Gastrocnemius medialis (tissue), 4 donors: ENCODE results near the gene PPT2. TPM values are rescaled to one million over a fixed set of nuclear protein-coding genes. Genes with fewer than 3 reads are reported as not detected.

Experiments used
- ATAC-seq, 2 donors: fragments of 150-250 bp; one replicate each; pipeline ENCODE4 v1.9.1; 2016
- DNase-seq, 2 donors: peaks; one replicate each; pipeline ENCODE4 v3.0.0-alpha.2; 2019
- H3K27ac ChIP-seq, 4 donors: fragments of 200-600 bp; sonication (generic); 1 replicate in 1 of 4; 2 replicates in 3 of 4; pipeline ENCODE4 v1.5.1; 2016 to 2018; ENCODE audit warnings: mild to moderate bottlenecking in 2 of 4, moderate library complexity in 1 of 4
- H3K27me3 ChIP-seq, 3 donors: fragments of 200-600 bp; sonication (generic) in 2 of 3; 1 replicate in 1 of 3; 2 replicates in 2 of 3; pipeline versions ENCODE4 v1.5.1 to v1.6.0; 2016 to 2019; ENCODE audit warnings: mild to moderate bottlenecking in 1 of 3, moderate library complexity in 1 of 3
- H3K36me3 ChIP-seq, 2 donors: fragments of 200-600 bp; sonication (generic) in 1 of 2; one replicate each; pipeline ENCODE4 v1.5.1; 2017 to 2018
- H3K4me1 ChIP-seq, 2 donors: fragments of 200-600 bp; sonication (generic) in 1 of 2; one replicate each; pipeline ENCODE4 v1.5.1; 2016 to 2017; ENCODE audit warnings: mild to moderate bottlenecking in 2 of 2
- H3K4me3 ChIP-seq, 4 donors: fragments of 200-600 bp; sonication (generic) in 3 of 4; 1 replicate in 1 of 4; 2 replicates in 3 of 4; pipeline ENCODE4 v1.5.1; 2016 to 2019; ENCODE audit warnings: mild to moderate bottlenecking in 2 of 4
- H3K9me3 ChIP-seq, 3 donors: fragments of 200-600 bp; sonication (generic) in 2 of 3; 1 replicate in 1 of 3; 2 replicates in 2 of 3; pipeline ENCODE4 v1.5.1; 2016 to 2019
- POLR2A ChIP-seq, 2 donors: fragments of 450-650 bp; IDR thresholded peaks; one replicate each; pipeline ENCODE4 v1.6.1; 2017; ENCODE audit warnings: antibody characterized with exemption in 2 of 2, mild to moderate bottlenecking in 2 of 2, moderate library complexity in 2 of 2
- in situ Hi-C, 4 donors: fragments of 200-750 bp; cut with MboI; loops; one replicate each; pipeline versions ENCODE4 v1.15.0 to v1.8.0; 2017; ENCODE audit warnings: low sequenced_read_pairs in 4 of 4
- intact Hi-C: fragments of 100-400 bp; cut with DNase I; formaldehyde crosslinking; loops from one replicate; pipeline ENCODE4 v1.15.1; 2023; ENCODE audit warnings: low total_unique reads
- total RNA-seq, 4 donors: library from RNA; depleted of rRNA; stranded (reverse); fragments of >200 nt; gene quantifications; one replicate each; pipeline versions ENCODE4 v1.1.0 to v1.2.3, GENCODE V29; 2016
- TF ChIP-seq, protein P1 (sequence below), 5 experiments: fragments of 450-650 bp in 3 of 5; fragments of 200-600 bp in 2 of 5; sonication (generic) in 2 of 5; IDR thresholded peaks in 4 of 5; conservative IDR thresholded peaks in 1 of 5; 1 replicate in 4 of 5; 2 replicates in 1 of 5; pipeline ENCODE4 v1.5.1; 2016 to 2019; ENCODE audit warnings: antibody characterized with exemption in 5 of 5, mild to moderate bottlenecking in 3 of 5, moderate library complexity in 3 of 5

PPT2 gene
- total RNA-seq, 4 donors from 2014 or later, result 16.2 to 72.7 (median 21.4) TPM

DNA sequence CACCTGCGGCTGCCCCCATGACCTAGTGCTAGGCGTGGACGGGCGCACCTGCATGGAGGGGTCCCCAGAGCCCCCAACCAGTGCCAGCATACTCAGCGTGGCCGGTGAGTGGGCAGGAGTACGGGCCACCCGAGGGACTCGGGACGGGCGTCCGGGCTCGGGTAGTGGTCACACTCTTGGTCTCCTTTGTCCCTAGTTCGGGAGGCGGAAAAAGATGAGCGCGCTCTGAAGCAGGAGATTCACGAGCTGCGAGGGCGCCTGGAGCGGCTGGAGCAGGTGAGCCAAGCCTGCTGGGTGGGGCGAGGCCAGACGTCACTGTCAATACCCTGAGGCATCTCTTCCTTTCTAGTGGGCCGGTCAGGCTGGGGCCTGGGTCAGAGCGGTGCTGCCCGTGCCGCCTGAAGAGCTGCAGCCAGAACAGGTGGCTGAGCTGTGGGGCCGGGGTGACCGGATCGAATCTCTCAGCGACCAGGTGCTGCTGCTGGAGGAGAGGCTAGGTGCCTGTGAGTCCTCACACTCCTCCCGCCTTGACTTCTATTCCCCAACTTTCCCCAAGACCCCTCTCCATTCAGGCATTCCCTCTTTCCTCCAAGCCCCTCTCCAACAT is 13.3 kb downstream of the PPT2 start:
- no peaks in the 10 kb centered on the region for H3K27me3 ChIP-seq
- TF ChIP-seq POLR2A (IDR thresholded peaks at IDR 0.05), result no peak
- TF ChIP-seq, protein P1, sequence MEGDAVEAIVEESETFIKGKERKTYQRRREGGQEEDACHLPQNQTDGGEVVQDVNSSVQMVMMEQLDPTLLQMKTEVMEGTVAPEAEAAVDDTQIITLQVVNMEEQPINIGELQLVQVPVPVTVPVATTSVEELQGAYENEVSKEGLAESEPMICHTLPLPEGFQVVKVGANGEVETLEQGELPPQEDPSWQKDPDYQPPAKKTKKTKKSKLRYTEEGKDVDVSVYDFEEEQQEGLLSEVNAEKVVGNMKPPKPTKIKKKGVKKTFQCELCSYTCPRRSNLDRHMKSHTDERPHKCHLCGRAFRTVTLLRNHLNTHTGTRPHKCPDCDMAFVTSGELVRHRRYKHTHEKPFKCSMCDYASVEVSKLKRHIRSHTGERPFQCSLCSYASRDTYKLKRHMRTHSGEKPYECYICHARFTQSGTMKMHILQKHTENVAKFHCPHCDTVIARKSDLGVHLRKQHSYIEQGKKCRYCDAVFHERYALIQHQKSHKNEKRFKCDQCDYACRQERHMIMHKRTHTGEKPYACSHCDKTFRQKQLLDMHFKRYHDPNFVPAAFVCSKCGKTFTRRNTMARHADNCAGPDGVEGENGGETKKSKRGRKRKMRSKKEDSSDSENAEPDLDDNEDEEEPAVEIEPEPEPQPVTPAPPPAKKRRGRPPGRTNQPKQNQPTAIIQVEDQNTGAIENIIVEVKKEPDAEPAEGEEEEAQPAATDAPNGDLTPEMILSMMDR (IDR thresholded peaks at IDR 0.05 in 4 of 5, conservative IDR thresholded peaks at IDR 0.05 in 1 of 5), result no peak
- in situ Hi-C loops (no loop called here), intact Hi-C loops (no loop called here)
- H3K4me3 ChIP-seq, result no peak overlapping the region
- ATAC-seq (no peak), DNase-seq (no peak)
- no peaks in the 10 kb centered on the region for H3K9me3 ChIP-seq
- H3K4me1 ChIP-seq, result no peaks in the 10 kb centered on the region
- no peak overlapping the region for H3K27ac ChIP-seq
- peaks cover 0 to 42% of the 10 kb centered on the region in 2 donors for H3K36me3 ChIP-seq

DNA sequence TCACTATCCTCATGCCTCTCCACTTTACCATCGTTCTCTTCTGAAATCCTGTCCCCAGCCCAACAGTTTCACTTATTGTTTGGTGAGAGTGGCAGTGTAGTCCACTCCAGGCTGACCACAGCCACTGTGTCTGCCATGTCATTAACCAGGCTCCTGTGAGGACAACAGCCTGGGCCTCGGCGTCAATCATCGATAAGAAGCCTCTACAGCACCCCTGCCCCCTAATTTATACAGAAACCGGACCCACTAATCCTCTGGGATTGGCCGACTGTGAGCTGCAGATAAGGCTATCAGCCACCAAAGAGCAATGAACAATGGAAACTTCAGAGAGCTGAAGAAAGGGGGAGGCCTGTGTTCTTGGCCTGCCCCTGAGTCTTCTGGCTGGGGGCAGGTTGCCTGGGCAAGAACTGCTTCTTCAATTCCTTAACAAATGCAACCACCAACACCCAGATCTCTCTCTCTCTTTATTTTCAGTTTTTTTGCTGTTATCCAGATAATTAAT is 13.9 kb downstream of the PPT2 start:
- H3K4me3 ChIP-seq, result no peak overlapping the region
- no peak for TF ChIP-seq POLR2A (IDR thresholded peaks at IDR 0.05)
- TF ChIP-seq, protein P1 (IDR thresholded peaks at IDR 0.05 in 4 of 5, conservative IDR thresholded peaks at IDR 0.05 in 1 of 5), result no peak
- peaks cover 0 to 42% of the 10 kb centered on the region in 2 donors for H3K36me3 ChIP-seq
- H3K9me3 ChIP-seq, result no peaks in the 10 kb centered on the region
- ATAC-seq (no peak), DNase-seq (no peak)
- intact Hi-C loops (no loop called here), in situ Hi-C loops (no loop called here)
- no peaks in the 10 kb centered on the region for H3K27me3 ChIP-seq
- no peaks in the 10 kb centered on the region for H3K4me1 ChIP-seq
- H3K27ac ChIP-seq, result no peak overlapping the region

DNA sequence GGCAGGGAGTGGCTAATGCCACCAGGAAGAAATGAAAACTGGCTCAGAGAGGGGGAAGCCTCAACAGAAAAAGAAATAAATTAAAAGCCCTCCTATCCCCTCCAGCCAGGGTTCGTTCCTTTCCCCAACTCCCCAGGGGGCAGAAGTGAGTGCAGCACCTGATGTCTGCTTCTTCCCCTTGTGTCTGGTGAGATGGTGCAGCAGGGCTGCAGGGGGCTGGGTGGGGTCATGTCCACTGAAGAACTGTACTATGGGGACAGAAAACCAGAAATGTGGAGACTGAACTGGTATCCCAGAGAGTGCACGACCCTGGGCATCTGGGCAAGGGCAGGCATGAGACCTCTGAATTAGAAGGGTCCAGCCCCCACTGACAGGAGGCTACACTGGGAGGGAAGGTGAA is 14.4 kb downstream of the PPT2 start:
- H3K36me3 ChIP-seq, result peaks cover 0 to 42% of the 10 kb centered on the region in 2 donors
- TF ChIP-seq, protein P1 (IDR thresholded peaks at IDR 0.05 in 4 of 5, conservative IDR thresholded peaks at IDR 0.05 in 1 of 5), result no peak
- no peak for TF ChIP-seq POLR2A (IDR thresholded peaks at IDR 0.05)
- H3K9me3 ChIP-seq, result no peaks in the 10 kb centered on the region
- no peak for DNase-seq
- intact Hi-C loops, result no loop called here
- H3K27ac ChIP-seq, result no peak overlapping the region
- no peak overlapping the region for H3K4me3 ChIP-seq
- ATAC-seq, result no peak
- in situ Hi-C loops, result no loop called here
- H3K27me3 ChIP-seq, result no peaks in the 10 kb centered on the region
- H3K4me1 ChIP-seq, result no peaks in the 10 kb centered on the region

DNA sequence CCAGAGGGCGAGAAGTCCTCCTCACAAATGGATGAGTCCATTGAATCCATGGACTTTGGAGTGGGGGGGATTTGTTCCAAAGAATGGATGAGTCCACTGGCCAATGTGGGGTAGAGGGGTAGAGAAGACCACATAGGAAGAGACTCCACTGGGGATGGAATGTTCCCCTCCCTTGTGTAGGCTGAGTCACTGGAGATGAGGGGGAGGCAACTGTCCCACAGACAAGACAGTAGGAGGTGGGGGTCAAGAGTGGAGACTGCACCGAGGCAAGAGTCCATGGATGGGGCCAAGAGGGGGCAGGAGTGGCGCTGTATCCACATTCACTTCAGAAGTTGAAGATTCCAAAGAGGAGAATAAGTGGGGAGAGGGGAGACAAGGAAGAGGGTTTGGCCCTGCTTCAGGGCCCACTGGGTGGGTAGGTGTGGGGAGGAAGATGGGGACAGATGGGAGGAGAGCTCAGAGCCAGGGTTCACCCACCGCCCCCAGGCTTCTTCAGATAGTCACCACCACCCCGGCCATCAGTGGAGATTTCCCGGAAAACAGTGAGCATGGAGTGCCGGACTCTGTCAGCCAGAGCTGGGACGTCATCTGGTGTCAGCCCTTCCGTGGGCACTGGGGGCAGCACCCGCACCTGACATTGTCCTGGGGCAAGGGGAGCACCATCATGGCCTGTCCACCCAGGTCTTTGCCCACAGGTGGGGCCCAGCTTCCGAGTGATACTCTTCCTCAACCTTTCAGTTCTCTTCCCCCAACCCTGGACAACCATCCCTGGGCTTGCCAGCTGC is 15.1 kb downstream of the PPT2 start:
- in situ Hi-C loops (no loop called here), intact Hi-C loops (no loop called here)
- Histone ChIP-seq H3K4me1 (no peaks in the 10 kb centered on the region), H3K9me3 (no peaks in the 10 kb centered on the region), H3K27ac (no peak overlapping the region), H3K4me3 (no peak overlapping the region), H3K36me3 (peaks cover 0 to 42% of the 10 kb centered on the region in 2 donors), H3K27me3 (no peaks in the 10 kb centered on the region)
- no peak for ATAC-seq
- no peak for DNase-seq
- TF ChIP-seq, protein P1 (IDR thresholded peaks at IDR 0.05 in 4 of 5, conservative IDR thresholded peaks at IDR 0.05 in 1 of 5), result no peak
- no peak for TF ChIP-seq POLR2A (IDR thresholded peaks at IDR 0.05)
